ENCODE data around the gene NEK8.
"Not testable (repeated sequence)": the region's sequence is repeated elsewhere in the genome, so short reads cannot be mapped to it uniquely, and the experiment has no call there.

Gene NEK8

GRCh38 chr17:28765038-28765437, 36.5 kb downstream of the NEK8 start:
- no peak for DNase-seq

GRCh38 chr17:28773736-28774135, 45.1 kb downstream of the NEK8 start:
- DNase-seq = no peak

GRCh38 chr17:28774206-28774605, 45.6 kb downstream of the NEK8 start:
- DNase-seq = no peak

GRCh38 chr17:28777178-28777577, 48.6 kb downstream of the NEK8 start:
- DNase-seq = no peak

- not testable (repeated sequence) for DNase-seq
These were observed 51.0 kb downstream of the NEK8 start for GRCh38 chr17:28779601-28780000.

- DNase-seq = no peak
These were observed 54.6 kb downstream of the NEK8 start for GRCh38 chr17:28783161-28783560.

- DNase-seq = no peak
These were observed 59.5 kb downstream of the NEK8 start for GRCh38 chr17:28788100-28788499.

Data from fibroblast of skin of back (primary cell).